Activated T-helper 1 cell treated with anti-CD3 and anti-CD28 coated beads, Interleukin-2, amount 50 U/mL, for 16 hours (primary cell): ENCODE data around the gene NSFL1C.
A peak's percentile ranks its signal among the peaks of the same experiment; 100 is the strongest.
"Not testable (repeated sequence)": the region's sequence is repeated elsewhere in the genome, so short reads cannot be mapped to it uniquely, and the experiment has no call there.

ENCODE experiments used
- DNase-seq, 2 donors: peaks; one replicate each; pipeline ENCODE4 v3.0.0-alpha.2; 2020; ENCODE audit warnings: low read depth in 1 of 2, low spot score in 1 of 2

The NSFL1C gene

GRCh38 chr20:1466211-1467081 is at the start of gene NSFL1C:
TSS of gene NSFL1C (minus strand) at chr20:1466849. CDS start at chr20:1466824, 25 bp downstream.
- DNase-seq = peak; percentile 97 to 98

GRCh38 chr20:1513801-1514200 is 47.2 kb upstream of the NSFL1C start:
- DNase-seq = no peak

- DNase-seq = no peak
Observed at GRCh38 chr20:1509237-1509636, 42.6 kb upstream of the NSFL1C start.

GRCh38 chr20:1508574-1508973 is 41.9 kb upstream of the NSFL1C start:
- no peak for DNase-seq

GRCh38 chr20:1507276-1507675 is 40.6 kb upstream of the NSFL1C start:
- DNase-seq = no peak

GRCh38 chr20:1505871-1506270 is 39.2 kb upstream of the NSFL1C start:
- DNase-seq = no peak

GRCh38 chr20:1505361-1505760 is 38.7 kb upstream of the NSFL1C start:
- no peak for DNase-seq

GRCh38 chr20:1503564-1504227 is 37.0 kb upstream of the NSFL1C start:
- DNase-seq = peak; percentile 35 to 47

GRCh38 chr20:1500496-1500895 is 33.8 kb upstream of the NSFL1C start:
- no peak for DNase-seq

- no peak for DNase-seq
Observed at GRCh38 chr20:1499528-1500420, 33.1 kb upstream of the NSFL1C start.

- not testable (repeated sequence) for DNase-seq
Observed at GRCh38 chr20:1497371-1497770, 30.7 kb upstream of the NSFL1C start.

GRCh38 chr20:1496930-1497329 is 30.3 kb upstream of the NSFL1C start:
- DNase-seq = no peak

- DNase-seq = no peak
Observed at GRCh38 chr20:1494436-1494835, 27.8 kb upstream of the NSFL1C start.

GRCh38 chr20:1493536-1493935 is 26.9 kb upstream of the NSFL1C start:
- DNase-seq = no peak

GRCh38 chr20:1491860-1492642 is 25.4 kb upstream of the NSFL1C start:
- no peak for DNase-seq

- DNase-seq = no peak
Observed at GRCh38 chr20:1491281-1491840, 24.7 kb upstream of the NSFL1C start, which contains the start of gene SIRPB2. TSS of gene SIRPB2 (minus strand) at chr20:1491420. CDS start at chr20:1491359, 61 bp downstream.

GRCh38 chr20:1490643-1491195 is 24.1 kb upstream of the NSFL1C start:
- no peak for DNase-seq

- DNase-seq = no peak
Observed at GRCh38 chr20:1489764-1490436, 23.3 kb upstream of the NSFL1C start.

- DNase-seq = no peak
Observed at GRCh38 chr20:1489325-1489724, 22.7 kb upstream of the NSFL1C start.
